ENCODE results near the gene UTP4.
"Not testable (repeated sequence)": the region's sequence is repeated elsewhere in the genome, so short reads cannot be mapped to it uniquely, and the experiment has no call there.

Gene UTP4

GRCh38 chr16:69126801-69127200, 5.6 kb upstream of the UTP4 start:
- Mint-ChIP-seq H3K4me1 (ENCODE audit: low read depth in 2 of 2) (peaks cover 31 to 34% of the 10 kb centered on the region in 2 donors), H3K36me3 (ENCODE audit: insufficient read depth) (peaks cover 31% of the 10 kb centered on the region), H3K27ac (peak overlapping the region; percentile 20 to 49)
- not testable (repeated sequence) for H3K4me3 Mint-ChIP-seq; ATAC-seq (replicated peaks); DNase-seq; H3K27me3 Mint-ChIP-seq; H3K9me3 Mint-ChIP-seq

- peak overlapping the region in 1 of 2 donors; percentile 65 for H3K27ac Mint-ChIP-seq
- H3K27me3 Mint-ChIP-seq: no peaks in the 10 kb centered on the region
- no peak overlapping the region for H3K4me3 Mint-ChIP-seq
- peaks cover 35 to 39% of the 10 kb centered on the region in 2 donors for H3K4me1 Mint-ChIP-seq (ENCODE audit: low read depth in 2 of 2)
- no peak for DNase-seq
- no peak for ATAC-seq (replicated peaks)
- H3K36me3 Mint-ChIP-seq (ENCODE audit: insufficient read depth): peaks cover 38% of the 10 kb centered on the region
- H3K9me3 Mint-ChIP-seq: no peaks in the 10 kb centered on the region
Observed at GRCh38 chr16:69127966-69128510, 4.4 kb upstream of the UTP4 start.

GRCh38 chr16:69130461-69130860, 2.0 kb upstream of the UTP4 start:
- Mint-ChIP-seq H3K4me1 (ENCODE audit: low read depth in 2 of 2) (peaks cover 44 to 56% of the 10 kb centered on the region in 2 donors), H3K9me3 (no peaks in the 10 kb centered on the region), H3K36me3 (ENCODE audit: insufficient read depth) (peaks cover 38% of the 10 kb centered on the region), H3K27ac (peak overlapping the region; percentile 23 to 95), H3K4me3 (peak overlapping the region; percentile 91 to 95), H3K27me3 (no peaks in the 10 kb centered on the region)
- DNase-seq (no peak), ATAC-seq (replicated peaks) (no peak)

GRCh38 chr16:69131167-69131838, 1.1 kb upstream of the UTP4 start:
- H3K4me1 Mint-ChIP-seq (ENCODE audit: low read depth in 2 of 2): peaks cover 41 to 52% of the 10 kb centered on the region in 2 donors
- DNase-seq (no peak), ATAC-seq (replicated peaks) (no peak)
- no peaks in the 10 kb centered on the region for H3K9me3 Mint-ChIP-seq
- peaks cover 38% of the 10 kb centered on the region for H3K36me3 Mint-ChIP-seq (ENCODE audit: insufficient read depth)
- H3K27me3 Mint-ChIP-seq: no peaks in the 10 kb centered on the region
- H3K4me3 Mint-ChIP-seq: peak overlapping the region; percentile 91 to 95
- peak overlapping the region; percentile 95 to 96 for H3K27ac Mint-ChIP-seq

GRCh38 chr16:69131839-69132423, 518 bp upstream of the UTP4 start:
- ATAC-seq (replicated peaks): peak; percentile 48
- peak overlapping the region; percentile 91 to 95 for H3K4me3 Mint-ChIP-seq
- no peaks in the 10 kb centered on the region for H3K9me3 Mint-ChIP-seq
- H3K4me1 Mint-ChIP-seq (ENCODE audit: low read depth in 2 of 2): peaks cover 41 to 49% of the 10 kb centered on the region in 2 donors
- H3K36me3 Mint-ChIP-seq (ENCODE audit: insufficient read depth): peaks cover 40% of the 10 kb centered on the region
- peak overlapping the region; percentile 95 to 96 for H3K27ac Mint-ChIP-seq
- DNase-seq: peak in 2 of 3 experiments; percentile 36 to 44
- H3K27me3 Mint-ChIP-seq: no peaks in the 10 kb centered on the region

- H3K9me3 Mint-ChIP-seq: no peaks in the 10 kb centered on the region
- peaks cover 34 to 46% of the 10 kb centered on the region in 2 donors for H3K4me1 Mint-ChIP-seq (ENCODE audit: low read depth in 2 of 2)
- ATAC-seq (replicated peaks) (no peak), DNase-seq (no peak)
- H3K36me3 Mint-ChIP-seq (ENCODE audit: insufficient read depth): peaks cover 46% of the 10 kb centered on the region
- H3K27me3 Mint-ChIP-seq: no peaks in the 10 kb centered on the region
- peak overlapping the region; percentile 91 to 95 for H3K4me3 Mint-ChIP-seq
- peak overlapping the region; percentile 95 to 96 for H3K27ac Mint-ChIP-seq
Observed at GRCh38 chr16:69133373-69133954, 1.0 kb downstream of the UTP4 start.

- no peak overlapping the region for H3K27ac Mint-ChIP-seq
- DNase-seq (no peak), ATAC-seq (replicated peaks) (no peak)
- peaks cover 8 to 16% of the 10 kb centered on the region in 2 donors for H3K4me1 Mint-ChIP-seq (ENCODE audit: low read depth in 2 of 2)
- no peak overlapping the region for H3K4me3 Mint-ChIP-seq
- H3K9me3 Mint-ChIP-seq: no peaks in the 10 kb centered on the region
- H3K27me3 Mint-ChIP-seq: no peaks in the 10 kb centered on the region
- peaks cover 46% of the 10 kb centered on the region for H3K36me3 Mint-ChIP-seq (ENCODE audit: insufficient read depth)
Observed at GRCh38 chr16:69138608-69139007, 6.2 kb downstream of the UTP4 start.

- DNase-seq; H3K27me3 Mint-ChIP-seq; H3K27ac Mint-ChIP-seq; ATAC-seq (replicated peaks); H3K4me1 Mint-ChIP-seq (ENCODE audit: low read depth in 2 of 2); H3K4me3 Mint-ChIP-seq; H3K9me3 Mint-ChIP-seq: not testable (repeated sequence)
- peaks cover 54% of the 10 kb centered on the region for H3K36me3 Mint-ChIP-seq (ENCODE audit: insufficient read depth)
Observed at GRCh38 chr16:69139464-69139863, 7.0 kb downstream of the UTP4 start.

GRCh38 chr16:69141014-69141413, 8.6 kb downstream of the UTP4 start:
- ATAC-seq (replicated peaks): no peak
- H3K27me3 Mint-ChIP-seq: no peaks in the 10 kb centered on the region
- H3K9me3 Mint-ChIP-seq: no peaks in the 10 kb centered on the region
- no peak for DNase-seq
- peaks cover 67% of the 10 kb centered on the region for H3K36me3 Mint-ChIP-seq (ENCODE audit: insufficient read depth)
- H3K27ac Mint-ChIP-seq: no peak overlapping the region
- no peak overlapping the region for H3K4me3 Mint-ChIP-seq
- H3K4me1 Mint-ChIP-seq (ENCODE audit: low read depth in 2 of 2): peaks cover 0 to 5% of the 10 kb centered on the region in 2 donors

- ATAC-seq (replicated peaks) (no peak), DNase-seq (no peak)
- H3K27ac Mint-ChIP-seq: no peak overlapping the region
- no peaks in the 10 kb centered on the region for H3K27me3 Mint-ChIP-seq
- peaks cover 0 to 5% of the 10 kb centered on the region in 2 donors for H3K4me1 Mint-ChIP-seq (ENCODE audit: low read depth in 2 of 2)
- no peaks in the 10 kb centered on the region for H3K9me3 Mint-ChIP-seq
- no peak overlapping the region for H3K4me3 Mint-ChIP-seq
- H3K36me3 Mint-ChIP-seq (ENCODE audit: insufficient read depth): peaks cover 73% of the 10 kb centered on the region
Observed at GRCh38 chr16:69141936-69142335, 9.5 kb downstream of the UTP4 start.

- peaks cover 73% of the 10 kb centered on the region for H3K36me3 Mint-ChIP-seq (ENCODE audit: insufficient read depth)
- no peak for DNase-seq
- no peaks in the 10 kb centered on the region for H3K4me1 Mint-ChIP-seq (ENCODE audit: low read depth in 2 of 2)
- no peak overlapping the region for H3K27ac Mint-ChIP-seq
- H3K9me3 Mint-ChIP-seq: no peaks in the 10 kb centered on the region
- ATAC-seq (replicated peaks): no peak
- no peak overlapping the region for H3K4me3 Mint-ChIP-seq
- no peaks in the 10 kb centered on the region for H3K27me3 Mint-ChIP-seq
Observed at GRCh38 chr16:69143116-69143515, 10.7 kb downstream of the UTP4 start.

GRCh38 chr16:69145658-69146057, 13.2 kb downstream of the UTP4 start:
- H3K4me3 Mint-ChIP-seq: no peak overlapping the region
- H3K9me3 Mint-ChIP-seq: no peaks in the 10 kb centered on the region
- H3K27ac Mint-ChIP-seq: peak overlapping the region in 1 of 2 donors; percentile 0
- H3K36me3 Mint-ChIP-seq (ENCODE audit: insufficient read depth): peaks cover 73% of the 10 kb centered on the region
- H3K27me3 Mint-ChIP-seq: no peaks in the 10 kb centered on the region
- no peaks in the 10 kb centered on the region for H3K4me1 Mint-ChIP-seq (ENCODE audit: low read depth in 2 of 2)
- ATAC-seq (replicated peaks): no peak
- no peak for DNase-seq

- H3K27me3 Mint-ChIP-seq; H3K9me3 Mint-ChIP-seq; H3K4me3 Mint-ChIP-seq; DNase-seq; H3K27ac Mint-ChIP-seq; H3K4me1 Mint-ChIP-seq (ENCODE audit: low read depth in 2 of 2); ATAC-seq (replicated peaks): not testable (repeated sequence)
- peaks cover 87% of the 10 kb centered on the region for H3K36me3 Mint-ChIP-seq (ENCODE audit: insufficient read depth)
Observed at GRCh38 chr16:69149621-69150020, 17.2 kb downstream of the UTP4 start.

All from effector memory CD8-positive, alpha-beta T cell (primary cell).